Naive B cell (primary cell): ENCODE data around the gene IFIT3. TPM values are rescaled to one million over a fixed set of nuclear protein-coding genes. Genes with fewer than 3 reads are reported as not detected.
"Not testable (repeated sequence)": the region's sequence is repeated elsewhere in the genome, so short reads cannot be mapped to it uniquely, and the experiment has no call there.

Experiments used
- ATAC-seq, 2 donors: fragments of 150-1000 bp; cut with Tn5 transposase; 2 replicates each; pipeline ENCODE4 v1.10.0; 2021; ENCODE audit warnings: low read depth in 2 of 2, mild to moderate bottlenecking in 2 of 2, moderate library complexity in 2 of 2
- DNase-seq: peaks from one replicate; pipeline ENCODE4 v3.0.0; 2022
- H3K27ac Mint-ChIP-seq, 6 donors: one replicate each; pipeline ENCODE4 v1.8.0; 2020 to 2022; ENCODE audit warnings: mild to moderate bottlenecking in 6 of 6, mixed read lengths in 6 of 6, moderate library complexity in 5 of 6, inconsistent platforms in 2 of 6
- H3K27me3 Mint-ChIP-seq, 3 donors: one replicate each; pipeline ENCODE4 v1.8.0; 2021 to 2022; ENCODE audit warnings: mixed read lengths in 3 of 3, mild to moderate bottlenecking in 1 of 3
- H3K36me3 Mint-ChIP-seq, 2 donors: one replicate each; pipeline ENCODE4 v1.8.0; 2020 to 2022; ENCODE audit warnings: mixed read lengths in 2 of 2, inconsistent platforms in 1 of 2, mild to moderate bottlenecking in 1 of 2
- H3K4me1 Mint-ChIP-seq, 3 donors: one replicate each; pipeline ENCODE4 v1.8.0; 2020 to 2022; ENCODE audit warnings: mixed read lengths in 3 of 3, inconsistent platforms in 1 of 3, mild to moderate bottlenecking in 1 of 3, moderate library complexity in 1 of 3
- H3K4me3 Mint-ChIP-seq, 8 donors: one replicate each; pipeline ENCODE4 v1.8.0; 2020 to 2022; ENCODE audit warnings: mild to moderate bottlenecking in 8 of 8, mixed read lengths in 8 of 8, moderate library complexity in 8 of 8, inconsistent platforms in 2 of 8
- H3K9me3 Mint-ChIP-seq, 7 donors: one replicate each; pipeline ENCODE4 v1.8.0; 2020 to 2022; ENCODE audit warnings: mixed read lengths in 7 of 7, mild to moderate bottlenecking in 5 of 7, inconsistent platforms in 2 of 7, moderate library complexity in 1 of 7
- polyA plus RNA-seq, 6 donors: library from polyadenylated mRNA; unstranded; fragments of 300-500 nt; fragmentation: Illumina TruSeq; gene quantifications; one replicate each; pipeline ENCODE4 v1.2.3, GENCODE V29; 2021; ENCODE audit warnings: low read depth in 6 of 6

IFIT3 gene
- polyA plus RNA-seq, 6 donors from 2014 or later: 3.5 to 27.2 (median 7.3) TPM

- Mint-ChIP-seq H3K9me3 (no peaks in the 10 kb centered on the region), H3K4me3 (no peak overlapping the region), H3K27me3 (no peaks in the 10 kb centered on the region), H3K36me3 (peaks cover 35 to 38% of the 10 kb centered on the region in 2 donors), H3K27ac (peak overlapping the region in 3 of 6 donors; percentile 17 to 61 (median 20)), H3K4me1 (peaks cover 36 to 46% (median 39%) of the 10 kb centered on the region in 3 donors)
- DNase-seq (no peak), ATAC-seq (no peak)
Measured at GRCh38 chr10:89306434-89307268, 21.1 kb upstream of the IFIT3 start.

GRCh38 chr10:89307269-89307577 is 20.6 kb upstream of the IFIT3 start:
- H3K4me3 Mint-ChIP-seq: no peak overlapping the region
- no peak for DNase-seq
- no peaks in the 10 kb centered on the region for H3K9me3 Mint-ChIP-seq
- H3K27ac Mint-ChIP-seq: peak overlapping the region in 1 of 6 donors; percentile 17
- ATAC-seq: no peak
- peaks cover 35 to 38% of the 10 kb centered on the region in 2 donors for H3K36me3 Mint-ChIP-seq
- H3K27me3 Mint-ChIP-seq: no peaks in the 10 kb centered on the region
- peaks cover 33 to 44% (median 34%) of the 10 kb centered on the region in 3 donors for H3K4me1 Mint-ChIP-seq

GRCh38 chr10:89308266-89308665 is 19.5 kb upstream of the IFIT3 start:
- Mint-ChIP-seq H3K4me1 (peaks cover 23 to 34% (median 25%) of the 10 kb centered on the region in 3 donors), H3K4me3 (no peak overlapping the region), H3K9me3 (no peaks in the 10 kb centered on the region), H3K36me3 (peaks cover 35 to 38% of the 10 kb centered on the region in 2 donors), H3K27ac (peak overlapping the region in 1 of 6 donors; percentile 38), H3K27me3 (no peaks in the 10 kb centered on the region)
- no peak for DNase-seq
- ATAC-seq: no peak

- no peak overlapping the region for H3K4me3 Mint-ChIP-seq
- peaks cover 35 to 38% of the 10 kb centered on the region in 2 donors for H3K36me3 Mint-ChIP-seq
- ATAC-seq (no peak), DNase-seq (no peak)
- no peaks in the 10 kb centered on the region for H3K27me3 Mint-ChIP-seq
- H3K4me1 Mint-ChIP-seq: peaks cover 18 to 29% (median 20%) of the 10 kb centered on the region in 3 donors
- H3K9me3 Mint-ChIP-seq: no peaks in the 10 kb centered on the region
- no peak overlapping the region for H3K27ac Mint-ChIP-seq
Measured at GRCh38 chr10:89308736-89309135, 19.1 kb upstream of the IFIT3 start.

- Mint-ChIP-seq H3K4me3 (no peak overlapping the region), H3K36me3 (peaks cover 35 to 38% of the 10 kb centered on the region in 2 donors), H3K9me3 (no peaks in the 10 kb centered on the region)
Measured at GRCh38 chr10:89309156-89310055, 18.4 kb upstream of the IFIT3 start.

GRCh38 chr10:89310056-89310893 is 17.5 kb upstream of the IFIT3 start:
- H3K4me1 Mint-ChIP-seq: peaks cover 6 to 14% (median 14%) of the 10 kb centered on the region in 3 donors
- H3K27ac Mint-ChIP-seq: no peak overlapping the region
- H3K4me3 Mint-ChIP-seq: no peak overlapping the region
- no peaks in the 10 kb centered on the region for H3K27me3 Mint-ChIP-seq
- ATAC-seq: no peak
- peaks cover 35 to 38% of the 10 kb centered on the region in 2 donors for H3K36me3 Mint-ChIP-seq
- no peaks in the 10 kb centered on the region for H3K9me3 Mint-ChIP-seq
- DNase-seq: no peak

More at GRCh38 chr10:89309156-89310055, 18.4 kb upstream of the IFIT3 start:
- H3K27ac Mint-ChIP-seq: peak overlapping the region in 2 of 6 donors; percentile 1 to 4
- H3K27me3 Mint-ChIP-seq: no peaks in the 10 kb centered on the region
- no peak for ATAC-seq
- no peak for DNase-seq
- H3K4me1 Mint-ChIP-seq: peaks cover 12 to 23% (median 14%) of the 10 kb centered on the region in 3 donors

- H3K36me3 Mint-ChIP-seq: peaks cover 14 to 20% of the 10 kb centered on the region in 2 donors
- H3K4me1 Mint-ChIP-seq: peaks cover 2 to 4% (median 3%) of the 10 kb centered on the region in 3 donors
- H3K9me3 Mint-ChIP-seq: peaks cover 0 to 6% (median 3%) of the 10 kb centered on the region in 7 donors
- ATAC-seq (no peak), DNase-seq (no peak)
- H3K27me3 Mint-ChIP-seq: no peaks in the 10 kb centered on the region
- H3K27ac Mint-ChIP-seq: no peak overlapping the region
- no peak overlapping the region for H3K4me3 Mint-ChIP-seq
Measured at GRCh38 chr10:89312973-89313372, 14.8 kb upstream of the IFIT3 start.

- peaks cover 0 to 6% (median 5%) of the 10 kb centered on the region in 7 donors for H3K9me3 Mint-ChIP-seq
- ATAC-seq: no peak
- H3K27me3 Mint-ChIP-seq: no peaks in the 10 kb centered on the region
- no peak for DNase-seq
- H3K4me3 Mint-ChIP-seq: no peak overlapping the region
- H3K4me1 Mint-ChIP-seq: peaks cover 0 to 3% (median 0%) of the 10 kb centered on the region in 3 donors
- H3K36me3 Mint-ChIP-seq: peaks cover under 1 to 18% of the 10 kb centered on the region in 2 donors
- no peak overlapping the region for H3K27ac Mint-ChIP-seq
Measured at GRCh38 chr10:89314676-89315075, 13.1 kb upstream of the IFIT3 start.

- not testable (repeated sequence) for H3K27me3 Mint-ChIP-seq, H3K9me3 Mint-ChIP-seq, H3K27ac Mint-ChIP-seq, DNase-seq, H3K4me1 Mint-ChIP-seq, H3K4me3 Mint-ChIP-seq, ATAC-seq
- H3K36me3 Mint-ChIP-seq: peaks cover 0 to 18% of the 10 kb centered on the region in 2 donors
Measured at GRCh38 chr10:89318047-89318446, 9.8 kb upstream of the IFIT3 start.

- peak overlapping the region in 1 of 8 donors; percentile 61 for H3K4me3 Mint-ChIP-seq
- H3K9me3 Mint-ChIP-seq, H3K27ac Mint-ChIP-seq, H3K36me3 Mint-ChIP-seq, DNase-seq, H3K27me3 Mint-ChIP-seq, ATAC-seq: not testable (repeated sequence)
- H3K4me1 Mint-ChIP-seq: peaks cover 17 to 37% (median 35%) of the 10 kb centered on the region in 3 donors
Measured at GRCh38 chr10:89325081-89325480, 2.7 kb upstream of the IFIT3 start.

- H3K27me3 Mint-ChIP-seq, DNase-seq, ATAC-seq, H3K9me3 Mint-ChIP-seq, H3K36me3 Mint-ChIP-seq: not testable (repeated sequence)
- peaks cover 17 to 41% (median 40%) of the 10 kb centered on the region in 3 donors for H3K4me1 Mint-ChIP-seq
- peak overlapping the region in 3 of 8 donors; percentile 4 to 61 (median 9) for H3K4me3 Mint-ChIP-seq
- H3K27ac Mint-ChIP-seq: peak overlapping the region in 1 of 6 donors; percentile 15
Measured at GRCh38 chr10:89325856-89326255, 1.9 kb upstream of the IFIT3 start.

GRCh38 chr10:89329151-89329550 is 1.4 kb downstream of the IFIT3 start:
- H3K27ac Mint-ChIP-seq: peak overlapping the region in 3 of 6 donors; percentile 33 to 89 (median 79)
- H3K27me3 Mint-ChIP-seq: no peaks in the 10 kb centered on the region
- peak overlapping the region in 4 of 8 donors; percentile 54 to 98 (median 76) for H3K4me3 Mint-ChIP-seq
- H3K36me3 Mint-ChIP-seq: no peaks in the 10 kb centered on the region
- no peak for ATAC-seq
- no peak for DNase-seq
- peaks cover 34 to 70% (median 62%) of the 10 kb centered on the region in 3 donors for H3K4me1 Mint-ChIP-seq
- no peaks in the 10 kb centered on the region for H3K9me3 Mint-ChIP-seq
